PC-3 (cell line): ENCODE results near the gene GPR137B. TPM values are rescaled to one million over a fixed set of nuclear protein-coding genes. Genes with fewer than 3 reads are reported as not detected.

ENCODE experiments used
- ATAC-seq: fragments of 200-7000 bp; cut with Tn5 transposase; 2 replicates; pipeline ENCODE4 v1.9.1; 2020; ENCODE audit warnings: mild to moderate bottlenecking, moderate library complexity
- BruUV-seq: library from RNA; stranded (reverse); fragments of 400-500 nt; replicated peaks from 2 replicates; lab custom pipeline; 2021; lab: Mats Ljungman, UMichigan
- CTCF ChIA-PET: fragments of 300-600 bp; sonication (Branson Sonifier 250); formaldehyde crosslinking; loops from one replicate; lab custom pipeline; 2022; ENCODE audit warnings: antibody characterized with exemption; lab: Charles Lee
- POLR2A ChIA-PET: fragments of 300-600 bp; sonication (Branson Sonifier 250); formaldehyde crosslinking; loops from one replicate; lab custom pipeline; 2022; ENCODE audit warnings: antibody characterized with exemption; ENCODE audit not compliant: unreplicated experiment; lab: Charles Lee
- DNase-seq: peaks from one replicate; pipeline ENCODE4 v3.0.0-alpha.2; 2015
- H2AFZ ChIP-seq: fragments of 300-600 bp; sonication (generic); 2 replicates; pipeline ENCODE4 v1.6.0; 2016; ENCODE audit warnings: antibody characterized with exemption, low read length
- H3F3A ChIP-seq: fragments of 300-600 bp; sonication (generic); one replicate; pipeline ENCODE4 v1.6.0; 2017; ENCODE audit warnings: antibody characterized with exemption, low read length, control low read depth, mild to moderate bottlenecking; ENCODE audit not compliant: unreplicated experiment
- H3K27ac ChIP-seq: fragments of 300-600 bp; sonication (generic); 2 replicates; pipeline ENCODE4 v1.5.1; 2016; ENCODE audit warnings: mild to moderate bottlenecking, low read length
- H3K27me3 ChIP-seq: fragments of 300-600 bp; sonication (generic); 2 replicates; pipeline ENCODE4 v1.6.1; 2016; ENCODE audit warnings: low read length, mixed read lengths
- H3K36me3 ChIP-seq: fragments of 300-600 bp; sonication (generic); 2 replicates; pipeline ENCODE4 v1.6.1; 2016; ENCODE audit warnings: low read depth, mixed run types, low read length, mixed read lengths
- H3K4me1 ChIP-seq: fragments of 300-600 bp; sonication (generic); 2 replicates; pipeline ENCODE4 v1.5.1; 2016; ENCODE audit warnings: low read length; ENCODE audit not compliant: insufficient read depth
- H3K4me2 ChIP-seq: fragments of 300-600 bp; sonication (generic); 2 replicates; pipeline ENCODE4 v1.6.0; 2016; ENCODE audit warnings: low read length
- H3K4me3 ChIP-seq: fragments of 300-600 bp; sonication (generic); 2 replicates; pipeline ENCODE4 v1.5.1; 2016; ENCODE audit warnings: mild to moderate bottlenecking, low read length, mixed read lengths
- H3K79me2 ChIP-seq: fragments of 300-600 bp; sonication (generic); 2 replicates; pipeline ENCODE4 v1.6.1; 2017; ENCODE audit warnings: low read length, mixed read lengths
- H3K9ac ChIP-seq: fragments of 300-600 bp; sonication (generic); 2 replicates; pipeline ENCODE4 v1.6.0; 2016; ENCODE audit warnings: mild to moderate bottlenecking, low read length
- H3K9me2 ChIP-seq: fragments of 300-600 bp; sonication (generic); replicated peaks from 2 replicates; pipeline ENCODE4 v1.6.1; 2016; ENCODE audit warnings: mixed run types, low read length, mixed read lengths
- H3K9me3 ChIP-seq: fragments of 300-600 bp; sonication (generic); 2 replicates; pipeline ENCODE4 v1.6.1; 2016; ENCODE audit warnings: low read length, mixed read lengths
- H4K20me1 ChIP-seq: fragments of 300-600 bp; sonication (generic); 2 replicates; pipeline ENCODE4 v1.6.1; 2016; ENCODE audit warnings: low read length, mixed read lengths
- EZH2 ChIP-seq: fragments of 300-600 bp; sonication (generic); IDR thresholded peaks from one replicate; pipeline ENCODE4 v1.6.1; 2017; ENCODE audit warnings: antibody characterized with exemption, mild to moderate bottlenecking, low read length; ENCODE audit not compliant: unreplicated experiment
- EZH2phosphoT487 ChIP-seq: fragments of 300-600 bp; sonication (generic); IDR thresholded peaks from 2 replicates; pipeline ENCODE4 v1.6.1; 2018; ENCODE audit warnings: mild to moderate bottlenecking, antibody characterized with exemption, low read length, borderline replicate concordance
- intact Hi-C: fragments of 100-400 bp; cut with micrococcal nuclease; formaldehyde crosslinking; loops from 2 replicates; pipeline ENCODE4 v1.9.0; 2023
- total RNA-seq: library from RNA; depleted of rRNA; stranded (reverse); fragments of >200 nt; gene quantifications from 2 replicates; pipeline ENCODE4 v1.2.3, GENCODE V29; 2014
- TF ChIP-seq, protein P1 (sequence below): fragments of 300-600 bp; sonication (generic); conservative IDR thresholded peaks from 2 replicates; pipeline ENCODE4 v1.5.1; 2017; ENCODE audit warnings: antibody characterized with exemption, low read depth, mild to moderate bottlenecking, low read length

The GPR137B gene
- total RNA-seq, 1 experiment from 2014 or later, result 2.3 TPM

DNA sequence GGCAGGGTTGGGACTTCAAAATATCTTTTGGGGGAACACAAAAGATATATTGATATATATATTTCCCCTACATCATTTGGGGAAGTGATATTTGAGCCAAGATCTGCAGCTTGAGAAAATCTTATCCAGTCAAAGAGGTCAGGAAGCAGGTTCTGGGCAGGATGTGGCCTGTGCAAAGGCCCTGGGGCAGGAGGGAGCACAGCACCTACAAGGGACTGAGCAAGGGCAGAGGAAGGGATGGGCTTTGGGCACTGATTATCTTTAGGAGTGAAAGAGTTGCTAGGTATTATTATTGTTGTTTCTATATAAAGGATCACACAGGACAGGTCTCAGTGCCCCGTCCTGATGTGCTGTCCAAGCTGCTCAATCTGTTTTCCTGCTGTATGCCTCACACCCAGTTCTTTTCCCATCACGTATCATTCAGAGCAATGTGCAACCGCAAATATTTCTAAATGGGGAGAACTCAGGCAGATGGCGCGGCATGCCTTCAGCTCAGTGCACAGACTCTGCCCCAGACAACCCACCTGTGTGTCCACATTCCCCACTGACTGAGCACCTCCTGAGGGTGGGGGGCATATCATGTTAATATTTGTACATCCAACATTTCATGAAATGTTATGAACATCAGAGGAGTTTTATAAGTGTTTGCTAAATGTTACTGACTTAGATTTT is 28.1 kb upstream of the GPR137B start:
- no peak overlapping the region for H3K27ac ChIP-seq
- H3K79me2 ChIP-seq, result no peaks in the 10 kb centered on the region
- intact Hi-C loops, result no loop called here
- H3K27me3 ChIP-seq, result no peaks in the 10 kb centered on the region
- no peak for TF ChIP-seq EZH2phosphoT487
- no peaks in the 10 kb centered on the region for H3K36me3 ChIP-seq
- no peak overlapping the region for H2AFZ ChIP-seq
- no peak overlapping the region for H3K4me3 ChIP-seq
- ATAC-seq (no peak), DNase-seq (no peak)
- no peaks in the 10 kb centered on the region for H3K9me2 ChIP-seq
- H3K9me3 ChIP-seq, result no peaks in the 10 kb centered on the region
- H4K20me1 ChIP-seq, result no peaks in the 10 kb centered on the region
- no peak overlapping the region for H3K9ac ChIP-seq
- ChIA-PET CTCF (no interaction called here), POLR2A (no interaction called here)
- no peaks in the 10 kb centered on the region for H3F3A ChIP-seq
- no peaks in the 10 kb centered on the region for H3K4me1 ChIP-seq
- H3K4me2 ChIP-seq, result no peak overlapping the region
- BruUV-seq, result no TSS peak

DNA sequence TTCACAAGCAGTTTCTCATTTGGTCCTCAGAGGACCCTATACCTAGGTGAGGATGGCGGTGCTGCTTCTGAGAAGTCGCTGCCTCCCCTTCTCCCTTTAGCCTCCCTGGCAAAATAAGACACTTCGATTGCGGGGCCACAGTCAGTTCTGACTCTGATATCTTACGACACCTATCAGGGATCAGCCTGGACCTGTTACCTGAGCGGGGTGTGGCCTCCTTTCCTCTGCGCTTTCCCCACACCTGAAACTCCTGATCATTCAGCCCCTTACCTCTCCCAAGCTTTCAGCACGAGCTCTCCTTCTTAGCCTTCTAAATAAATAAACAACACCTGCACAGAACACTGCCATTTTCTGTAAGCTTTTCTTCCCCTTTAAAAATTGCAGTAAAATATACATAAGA is 24.6 kb upstream of the GPR137B start:
- CTCF ChIA-PET, result no interaction called here
- H3K79me2 ChIP-seq, result no peaks in the 10 kb centered on the region
- H4K20me1 ChIP-seq, result no peaks in the 10 kb centered on the region
- no peaks in the 10 kb centered on the region for H3F3A ChIP-seq
- no peak overlapping the region for H3K4me2 ChIP-seq
- POLR2A ChIA-PET, result no interaction called here
- no peaks in the 10 kb centered on the region for H3K27me3 ChIP-seq
- no peaks in the 10 kb centered on the region for H3K36me3 ChIP-seq
- DNase-seq (no peak), ATAC-seq (no peak)
- H2AFZ ChIP-seq, result no peak overlapping the region
- no TSS peak for BruUV-seq
- no peaks in the 10 kb centered on the region for H3K4me1 ChIP-seq
- H3K4me3 ChIP-seq, result no peak overlapping the region
- no peak overlapping the region for H3K27ac ChIP-seq
- no peaks in the 10 kb centered on the region for H3K9me2 ChIP-seq
- no peak for TF ChIP-seq EZH2
- TF ChIP-seq EZH2phosphoT487, result no peak
- TF ChIP-seq, protein P1, sequence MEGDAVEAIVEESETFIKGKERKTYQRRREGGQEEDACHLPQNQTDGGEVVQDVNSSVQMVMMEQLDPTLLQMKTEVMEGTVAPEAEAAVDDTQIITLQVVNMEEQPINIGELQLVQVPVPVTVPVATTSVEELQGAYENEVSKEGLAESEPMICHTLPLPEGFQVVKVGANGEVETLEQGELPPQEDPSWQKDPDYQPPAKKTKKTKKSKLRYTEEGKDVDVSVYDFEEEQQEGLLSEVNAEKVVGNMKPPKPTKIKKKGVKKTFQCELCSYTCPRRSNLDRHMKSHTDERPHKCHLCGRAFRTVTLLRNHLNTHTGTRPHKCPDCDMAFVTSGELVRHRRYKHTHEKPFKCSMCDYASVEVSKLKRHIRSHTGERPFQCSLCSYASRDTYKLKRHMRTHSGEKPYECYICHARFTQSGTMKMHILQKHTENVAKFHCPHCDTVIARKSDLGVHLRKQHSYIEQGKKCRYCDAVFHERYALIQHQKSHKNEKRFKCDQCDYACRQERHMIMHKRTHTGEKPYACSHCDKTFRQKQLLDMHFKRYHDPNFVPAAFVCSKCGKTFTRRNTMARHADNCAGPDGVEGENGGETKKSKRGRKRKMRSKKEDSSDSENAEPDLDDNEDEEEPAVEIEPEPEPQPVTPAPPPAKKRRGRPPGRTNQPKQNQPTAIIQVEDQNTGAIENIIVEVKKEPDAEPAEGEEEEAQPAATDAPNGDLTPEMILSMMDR, result no peak
- H3K9me3 ChIP-seq, result no peaks in the 10 kb centered on the region
- H3K9ac ChIP-seq, result no peak overlapping the region
- intact Hi-C loops, result no loop called here

DNA sequence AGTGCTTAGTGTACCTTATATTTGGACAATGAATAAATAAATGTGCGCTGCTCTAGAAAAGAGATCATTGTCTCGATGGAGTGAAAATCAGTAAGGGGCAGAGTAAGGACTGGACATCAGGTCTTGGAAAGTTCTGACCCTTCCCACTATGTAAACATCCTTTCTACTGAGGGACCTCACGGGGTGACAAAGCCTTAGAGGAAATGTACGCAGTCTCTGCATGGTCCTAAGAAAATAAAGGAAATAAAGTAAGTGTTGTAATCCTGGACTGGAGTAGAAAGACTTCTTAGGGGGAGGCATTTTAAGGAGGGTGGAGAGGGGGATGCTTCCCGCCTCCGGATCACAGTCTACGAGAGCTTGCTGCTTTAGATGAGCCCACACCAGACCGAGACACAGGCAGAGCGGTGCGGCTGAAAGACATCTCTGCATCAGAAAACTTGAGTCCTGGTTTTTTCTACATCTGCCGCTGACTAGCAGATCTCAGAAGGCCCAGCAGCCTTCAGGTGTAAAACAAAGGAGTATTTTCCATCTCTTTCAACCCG is 22.3 kb upstream of the GPR137B start:
- ChIA-PET POLR2A (no interaction called here), CTCF (no interaction called here)
- H3K27me3 ChIP-seq, result no peaks in the 10 kb centered on the region
- H3K27ac ChIP-seq, result no peak overlapping the region
- no peak overlapping the region for H2AFZ ChIP-seq
- H3K9ac ChIP-seq, result no peak overlapping the region
- intact Hi-C loops, result no loop called here
- no peaks in the 10 kb centered on the region for H3K4me1 ChIP-seq
- TF ChIP-seq EZH2, result no peak
- TF ChIP-seq EZH2phosphoT487, result no peak
- TF ChIP-seq, protein P1, result no peak
- no TSS peak for BruUV-seq
- ATAC-seq (no peak), DNase-seq (no peak)
- H3K79me2 ChIP-seq, result no peaks in the 10 kb centered on the region
- no peaks in the 10 kb centered on the region for H3K36me3 ChIP-seq
- H4K20me1 ChIP-seq, result no peaks in the 10 kb centered on the region
- no peaks in the 10 kb centered on the region for H3F3A ChIP-seq
- H3K9me2 ChIP-seq, result no peaks in the 10 kb centered on the region
- no peak overlapping the region for H3K4me3 ChIP-seq
- H3K9me3 ChIP-seq, result no peaks in the 10 kb centered on the region
- no peak overlapping the region for H3K4me2 ChIP-seq
